ENCODE measurements around the gene SLC12A6. TPM values are rescaled to one million over a fixed set of nuclear protein-coding genes. Genes with fewer than 3 reads are reported as not detected.

The SLC12A6 gene
- total RNA-seq, 1 experiment from 2014 or later: 19.5 TPM

- BruUV-seq (replicated peaks): no TSS peak
- CTCF ChIA-PET: no interaction called here
Observed at GRCh38 chr15:34331809-34332208, 5.8 kb downstream of the SLC12A6 start.

GRCh38 chr15:34330279-34330678 lies 7.3 kb downstream of the SLC12A6 start:
- ATAC-seq (no peak), DNase-seq (ENCODE audit: low read depth, low spot score) (no peak)
- intact Hi-C loops (cut with micrococcal nuclease; ENCODE audit: unreplicated experiment): no loop called here

More at GRCh38 chr15:34331809-34332208, 5.8 kb downstream of the SLC12A6 start:
- Histone ChIP-seq H3K9me3 (ENCODE audit: control insufficient read depth, insufficient read depth, low read depth, low read length) (no peaks in the 10 kb centered on the region), H3K27me3 (ENCODE audit: control insufficient read depth, insufficient read depth, low read length) (no peaks in the 10 kb centered on the region), H3K36me3 (ENCODE audit: control insufficient read depth, insufficient read depth, low read length) (no peaks in the 10 kb centered on the region), H3K4me1 (ENCODE audit: control insufficient read depth, insufficient read depth, low read length) (peaks cover 20% of the 10 kb centered on the region), H3K27ac (ENCODE audit: low read length) (no peak overlapping the region), H3K4me3 (ENCODE audit: low read depth in 2 of 2, low read length in 2 of 2) (no peak overlapping the region)
- intact Hi-C loops (cut with micrococcal nuclease; ENCODE audit: unreplicated experiment) (no loop called here), in situ Hi-C loops (cut with HindIII; ENCODE audit: low pct_unique_long_range_greater_than_20kb, low sequenced_read_pairs) (no loop called here)
- POLR2A ChIA-PET: no interaction called here
- no peak for TF ChIP-seq SIN3A (IDR thresholded peaks at IDR 0.05; ENCODE audit: borderline replicate concordance, insufficient read depth, low read depth, low read length)
- no peak for TF ChIP-seq TCF7L2 (IDR thresholded peaks at IDR 0.05; ENCODE audit: low read depth, low read length)
- no peak for TF ChIP-seq POLR2AphosphoS5 (IDR thresholded peaks at IDR 0.05; ENCODE audit: low read depth, low read length)
- TF ChIP-seq CTCF (IDR thresholded peaks at IDR 0.05): no peak
- TF ChIP-seq REST (IDR thresholded peaks at IDR 0.05; ENCODE audit: insufficient read depth in 1 of 2, low read depth in 2 of 2, low read length in 1 of 2): no peak
- DNase-seq (ENCODE audit: low read depth, low spot score): no peak
- ATAC-seq: no peak

More at GRCh38 chr15:34330279-34330678, 7.3 kb downstream of the SLC12A6 start:
- H3K4me1 ChIP-seq (ENCODE audit: control insufficient read depth, insufficient read depth, low read length): peaks cover 6% of the 10 kb centered on the region; the same call in 1 of the 2 replicates
- no peaks in the 10 kb centered on the region for H3K27me3 ChIP-seq (ENCODE audit: control insufficient read depth, insufficient read depth, low read length)
- POLR2A ChIA-PET: no interaction called here
- CTCF ChIA-PET: no interaction called here
- H3K36me3 ChIP-seq (ENCODE audit: control insufficient read depth, insufficient read depth, low read length): no peaks in the 10 kb centered on the region
- TF ChIP-seq SIN3A (IDR thresholded peaks at IDR 0.05; ENCODE audit: borderline replicate concordance, insufficient read depth, low read depth, low read length) (no peak), CTCF (IDR thresholded peaks at IDR 0.05) (no peak), POLR2AphosphoS5 (IDR thresholded peaks at IDR 0.05; ENCODE audit: low read depth, low read length) (no peak), REST (IDR thresholded peaks at IDR 0.05; ENCODE audit: insufficient read depth in 1 of 2, low read depth in 2 of 2, low read length in 1 of 2) (no peak), TCF7L2 (IDR thresholded peaks at IDR 0.05; ENCODE audit: low read depth, low read length) (no peak)
- no TSS peak for BruUV-seq (replicated peaks)
- H3K27ac ChIP-seq (ENCODE audit: low read length): no peak overlapping the region
- no peaks in the 10 kb centered on the region for H3K9me3 ChIP-seq (ENCODE audit: control insufficient read depth, insufficient read depth, low read depth, low read length)
- in situ Hi-C loops (cut with HindIII; ENCODE audit: low pct_unique_long_range_greater_than_20kb, low sequenced_read_pairs): no loop called here
- H3K4me3 ChIP-seq (ENCODE audit: low read depth in 2 of 2, low read length in 2 of 2): no peak overlapping the region

All from Panc1 (cell line).